HEK293 (cell line): ENCODE data around the gene C11orf98.

ENCODE experiments used
- BCL11B ChIP-seq: fragments of 450-650 bp; formaldehyde crosslinking; IDR thresholded peaks from 2 replicates; pipeline ENCODE4 v1.5.1; 2016; ENCODE audit warnings: low read depth, missing biosample characterization, missing genetic modification characterization
- FEZF1 ChIP-seq: fragments of 450-650 bp; formaldehyde crosslinking; IDR thresholded peaks from 2 replicates; pipeline ENCODE4 v1.5.1; 2016; ENCODE audit warnings: missing biosample characterization, missing genetic modification characterization
- IKZF3 ChIP-seq: fragments of 450-650 bp; IDR thresholded peaks from 2 replicates; pipeline ENCODE4 v1.5.0; 2018; ENCODE audit warnings: missing biosample characterization, mild to moderate bottlenecking, missing genetic modification characterization, moderate library complexity
- KLF1 ChIP-seq: fragments of 450-650 bp; formaldehyde crosslinking; IDR thresholded peaks from 2 replicates; pipeline ENCODE4 v1.5.1; 2016; ENCODE audit warnings: missing biosample characterization, missing genetic modification characterization
- KLF16 ChIP-seq: fragments of 450-650 bp; formaldehyde crosslinking; IDR thresholded peaks from 2 replicates; pipeline ENCODE4 v1.5.1; 2017; ENCODE audit warnings: missing biosample characterization, missing genetic modification characterization
- KLF8 ChIP-seq: fragments of 450-650 bp; formaldehyde crosslinking; IDR thresholded peaks from 2 replicates; pipeline ENCODE4 v1.5.1; 2016; ENCODE audit warnings: missing biosample characterization, missing genetic modification characterization
- KLF9 ChIP-seq: fragments of 450-650 bp; formaldehyde crosslinking; IDR thresholded peaks from 2 replicates; pipeline ENCODE4 v1.5.1; 2016; ENCODE audit warnings: missing biosample characterization, missing genetic modification characterization, low read depth
- PRDM1 ChIP-seq: fragments of 450-650 bp; formaldehyde crosslinking; IDR thresholded peaks from 2 replicates; pipeline ENCODE4; 2016; ENCODE audit warnings: missing biosample characterization, missing genetic modification characterization
- SCRT2 ChIP-seq: fragments of 450-650 bp; formaldehyde crosslinking; IDR thresholded peaks from 2 replicates; pipeline ENCODE4 v1.5.1; 2016; ENCODE audit warnings: missing biosample characterization, missing genetic modification characterization
- SETDB1 ChIP-seq: IDR thresholded peaks from one replicate; pipeline ENCODE4 v1.6.1; 2017; ENCODE audit warnings: mild to moderate bottlenecking, low read length, moderate library complexity, mixed read lengths; ENCODE audit not compliant: insufficient read length
- TRIM28 ChIP-seq: IDR thresholded peaks from 2 replicates; pipeline ENCODE4 v1.6.1; 2011; ENCODE audit warnings: low read length, control low read depth, borderline replicate concordance
- ZBTB17 ChIP-seq: fragments of 450-650 bp; formaldehyde crosslinking; IDR thresholded peaks from 2 replicates; pipeline ENCODE4 v1.5.1; 2016; ENCODE audit warnings: missing biosample characterization, missing genetic modification characterization
- ZBTB20 ChIP-seq: fragments of 450-650 bp; formaldehyde crosslinking; IDR thresholded peaks from 2 replicates; pipeline ENCODE4 v1.5.1; 2016; ENCODE audit warnings: missing biosample characterization, missing genetic modification characterization
- ZBTB21 ChIP-seq: fragments of 450-650 bp; formaldehyde crosslinking; IDR thresholded peaks from 2 replicates; pipeline ENCODE4 v1.5.1; 2017; ENCODE audit warnings: missing biosample characterization, missing genetic modification characterization
- ZFP37 ChIP-seq: fragments of 450-650 bp; formaldehyde crosslinking; IDR thresholded peaks from 2 replicates; pipeline ENCODE4 v1.5.1; 2016; ENCODE audit warnings: missing biosample characterization, missing genetic modification characterization
- ZFP69B ChIP-seq: fragments of 450-650 bp; formaldehyde crosslinking; IDR thresholded peaks from 2 replicates; pipeline ENCODE4 v1.5.1; 2016; ENCODE audit warnings: missing biosample characterization, missing genetic modification characterization
- ZNF10 ChIP-seq: fragments of 450-650 bp; formaldehyde crosslinking; IDR thresholded peaks from 2 replicates; pipeline ENCODE4 v1.5.1; 2017; ENCODE audit warnings: missing biosample characterization, missing genetic modification characterization
- ZNF132 ChIP-seq: fragments of 450-650 bp; formaldehyde crosslinking; IDR thresholded peaks from 2 replicates; pipeline ENCODE4 v1.5.1; 2017; ENCODE audit warnings: missing biosample characterization, missing genetic modification characterization, borderline replicate concordance
- ZNF146 ChIP-seq: fragments of 450-650 bp; formaldehyde crosslinking; IDR thresholded peaks from 2 replicates; pipeline ENCODE4 v1.5.1; 2016; ENCODE audit warnings: missing biosample characterization, missing genetic modification characterization
- ZNF155 ChIP-seq: fragments of 450-650 bp; formaldehyde crosslinking; IDR thresholded peaks from 2 replicates; pipeline ENCODE4 v1.5.1; 2016; ENCODE audit warnings: missing biosample characterization, missing genetic modification characterization
- ZNF19 ChIP-seq: fragments of 450-650 bp; formaldehyde crosslinking; IDR thresholded peaks from 2 replicates; pipeline ENCODE4; 2016; ENCODE audit warnings: missing biosample characterization, missing genetic modification characterization, low read depth
- ZNF23 ChIP-seq: fragments of 450-650 bp; formaldehyde crosslinking; IDR thresholded peaks from 2 replicates; pipeline ENCODE4 v1.5.1; 2016; ENCODE audit warnings: missing biosample characterization, missing genetic modification characterization, borderline replicate concordance
- ZNF24 ChIP-seq: fragments of 450-650 bp; formaldehyde crosslinking; IDR thresholded peaks from 2 replicates; pipeline ENCODE4 v1.5.1; 2016; ENCODE audit warnings: missing biosample characterization, missing genetic modification characterization
- ZNF302 ChIP-seq: fragments of 450-650 bp; formaldehyde crosslinking; IDR thresholded peaks from 2 replicates; pipeline ENCODE4 v1.5.1; 2016; ENCODE audit warnings: missing biosample characterization, missing genetic modification characterization, low read depth
- ZNF354C ChIP-seq: fragments of 450-650 bp; formaldehyde crosslinking; IDR thresholded peaks from 2 replicates; pipeline ENCODE4 v1.5.1; 2016; ENCODE audit warnings: missing biosample characterization, missing genetic modification characterization, low read depth, borderline replicate concordance
- ZNF37A ChIP-seq: fragments of 450-650 bp; IDR thresholded peaks from 2 replicates; pipeline ENCODE4 v1.5.1; 2018; ENCODE audit warnings: missing biosample characterization, missing genetic modification characterization
- ZNF394 ChIP-seq: fragments of 450-650 bp; formaldehyde crosslinking; IDR thresholded peaks from 2 replicates; pipeline ENCODE4 v1.5.1; 2016; ENCODE audit warnings: missing biosample characterization, missing genetic modification characterization, mild to moderate bottlenecking, moderate library complexity, borderline replicate concordance
- ZNF521 ChIP-seq: fragments of 450-650 bp; formaldehyde crosslinking; IDR thresholded peaks from 2 replicates; pipeline ENCODE4 v1.5.1; 2017; ENCODE audit warnings: missing biosample characterization, mild to moderate bottlenecking, missing genetic modification characterization
- ZNF558 ChIP-seq: fragments of 450-650 bp; formaldehyde crosslinking; IDR thresholded peaks from 2 replicates; pipeline ENCODE4 v1.5.1; 2016; ENCODE audit warnings: missing biosample characterization, missing genetic modification characterization
- ZNF596 ChIP-seq: fragments of 450-650 bp; IDR thresholded peaks from 2 replicates; pipeline ENCODE4 v1.5.0; 2018; ENCODE audit warnings: missing biosample characterization, mild to moderate bottlenecking, missing genetic modification characterization, moderate library complexity
- ZNF610 ChIP-seq: fragments of 450-650 bp; formaldehyde crosslinking; IDR thresholded peaks from 2 replicates; pipeline ENCODE4 v1.5.1; 2016; ENCODE audit warnings: missing biosample characterization, missing genetic modification characterization, borderline replicate concordance
- ZNF624 ChIP-seq: fragments of 450-650 bp; formaldehyde crosslinking; IDR thresholded peaks from 2 replicates; pipeline ENCODE4 v1.5.1; 2017; ENCODE audit warnings: missing biosample characterization, missing genetic modification characterization
- ZNF626 ChIP-seq: fragments of 450-650 bp; sonication (Bioruptor Pico); formaldehyde crosslinking; IDR thresholded peaks from 2 replicates; pipeline ENCODE4 v1.5.1; 2018; ENCODE audit warnings: missing biosample characterization, missing genetic modification characterization, inconsistent platforms
- ZNF629 ChIP-seq: fragments of 450-650 bp; formaldehyde crosslinking; IDR thresholded peaks from 2 replicates; pipeline ENCODE4 v1.5.1; 2017; ENCODE audit warnings: missing biosample characterization, missing genetic modification characterization
- ZNF660 ChIP-seq: fragments of 450-650 bp; IDR thresholded peaks from 2 replicates; pipeline ENCODE4 v1.5.1; 2018; ENCODE audit warnings: missing biosample characterization, mild to moderate bottlenecking, missing genetic modification characterization
- ZNF677 ChIP-seq: fragments of 450-650 bp; IDR thresholded peaks from 2 replicates; pipeline ENCODE4 v1.5.0; 2018; ENCODE audit warnings: missing biosample characterization, mild to moderate bottlenecking, missing genetic modification characterization, moderate library complexity
- ZNF785 ChIP-seq: fragments of 450-650 bp; formaldehyde crosslinking; IDR thresholded peaks from 2 replicates; pipeline ENCODE4 v1.5.1; 2016; ENCODE audit warnings: missing biosample characterization, missing genetic modification characterization
- ZNF843 ChIP-seq: fragments of 450-650 bp; formaldehyde crosslinking; IDR thresholded peaks from 2 replicates; pipeline ENCODE4 v1.5.1; 2016; ENCODE audit warnings: missing biosample characterization, missing genetic modification characterization
- ZXDB ChIP-seq: fragments of 450-650 bp; formaldehyde crosslinking; IDR thresholded peaks from 2 replicates; pipeline ENCODE4 v1.5.1; 2016; ENCODE audit warnings: missing biosample characterization, missing genetic modification characterization
- TF ChIP-seq, protein P1 (sequence below): fragments of 450-650 bp; formaldehyde crosslinking; IDR thresholded peaks from 2 replicates; pipeline ENCODE4 v1.5.1; 2016; ENCODE audit warnings: missing biosample characterization, missing genetic modification characterization
- TF ChIP-seq, protein P2 (sequence below): fragments of 450-650 bp; formaldehyde crosslinking; IDR thresholded peaks from 2 replicates; pipeline ENCODE4 v1.5.1; 2016; ENCODE audit warnings: missing biosample characterization, missing genetic modification characterization
- TF ChIP-seq, protein P3 (sequence below): fragments of 450-650 bp; formaldehyde crosslinking; IDR thresholded peaks from 2 replicates; pipeline ENCODE4 v1.5.1; 2016; ENCODE audit warnings: missing biosample characterization, missing genetic modification characterization

Gene C11orf98

DNA sequence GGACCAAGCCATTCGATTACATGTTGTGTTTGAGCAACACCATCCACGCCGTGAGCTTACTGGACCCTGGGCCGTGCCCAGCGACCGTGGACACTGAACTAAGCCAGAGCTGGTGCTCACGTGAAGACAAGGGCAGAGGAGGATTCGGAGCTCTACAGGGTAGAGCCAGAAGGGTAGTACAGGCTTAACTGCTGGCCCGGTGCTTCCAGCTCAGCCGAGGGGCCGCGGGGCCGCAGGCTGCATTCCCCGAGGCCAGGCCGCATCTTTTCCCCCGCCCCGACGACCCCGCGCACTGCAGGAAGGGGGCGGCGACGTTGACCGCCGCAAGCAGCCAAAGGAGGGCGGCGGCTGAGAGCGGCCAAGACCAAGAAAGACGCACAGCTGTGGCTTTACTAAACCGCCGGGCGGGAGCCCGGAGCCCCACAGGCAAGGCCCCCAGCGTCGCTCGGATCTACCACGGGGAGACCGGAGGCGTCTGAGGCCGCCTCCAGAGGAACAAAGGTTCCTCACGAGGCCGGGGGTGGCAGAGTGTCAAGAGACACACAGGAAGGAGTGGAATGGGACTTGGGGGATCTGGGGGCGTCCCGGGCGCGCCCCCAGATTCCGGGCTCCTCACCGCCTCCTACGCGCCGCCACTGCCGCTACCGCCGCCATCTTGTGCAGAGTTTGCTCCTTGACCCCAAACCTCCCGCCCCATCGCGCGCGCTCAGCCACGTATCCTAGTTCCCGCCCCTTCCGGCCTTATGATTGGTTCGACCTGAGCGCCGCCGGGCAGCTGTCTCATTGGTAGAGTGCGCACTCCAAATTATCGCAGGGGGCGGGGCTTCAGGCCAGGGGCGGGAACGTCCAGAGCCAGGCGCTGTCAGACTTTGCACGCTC lies 18.8 kb downstream of the C11orf98 start, which contains the start of gene GANAB (continued):
- TF ChIP-seq ZNF10 (tag by site-specific recombination) (no peak), BCL11B (no peak), ZNF785 (tag by site-specific recombination) (no peak), ZBTB21 (no peak), ZBTB17 (tag by site-specific recombination) (no peak), ZBTB20 (tag by site-specific recombination) (no peak), KLF1 (tag by site-specific recombination) (no peak), ZXDB (tag by site-specific recombination) (peak; percentile 38; the same call in 1 of the 2 replicates), FEZF1 (no peak), ZFP69B (tag by site-specific recombination) (no peak), KLF16 (tag by site-specific recombination) (no peak), IKZF3 (tag by site-specific recombination) (no peak), ZNF660 (tag by site-specific recombination) (0 out of 2 replicates have a peak, but pooled peaks have one; percentile 41), ZNF626 (tag by site-specific recombination) (no peak), ZNF132 (tag by site-specific recombination) (no peak), KLF8 (tag by site-specific recombination) (0 out of 2 replicates have a peak, but pooled peaks have one; percentile 38), ZNF19 (tag by site-specific recombination) (no peak), KLF9 (peak; percentile 21; the same call in 1 of the 2 replicates), ZNF610 (tag by site-specific recombination) (peak; percentile 66; the same call in 1 of the 2 replicates), ZNF23 (no peak), ZNF843 (tag by site-specific recombination) (0 out of 2 replicates have a peak, but pooled peaks have one; percentile 36), ZNF394 (tag by site-specific recombination) (no peak), ZNF302 (tag by site-specific recombination) (no peak), ZFP37 (tag by site-specific recombination) (no peak), ZNF24 (tag by site-specific recombination) (no peak), ZNF558 (no peak), SCRT2 (tag by site-specific recombination) (no peak), PRDM1 (tag by site-specific recombination) (no peak), ZNF37A (tag by site-specific recombination) (no peak), SETDB1 (no peak), ZNF155 (tag by site-specific recombination) (no peak), ZNF521 (tag by site-specific recombination) (no peak), ZNF629 (tag by site-specific recombination) (peak; percentile 31; the same call in 1 of the 2 replicates), ZNF354C (no peak), ZNF596 (no peak), ZNF146 (0 out of 2 replicates have a peak, but pooled peaks have one; percentile 3), ZNF677 (no peak), ZNF624 (no peak), TRIM28 (no peak)
- TF ChIP-seq, protein P1, sequence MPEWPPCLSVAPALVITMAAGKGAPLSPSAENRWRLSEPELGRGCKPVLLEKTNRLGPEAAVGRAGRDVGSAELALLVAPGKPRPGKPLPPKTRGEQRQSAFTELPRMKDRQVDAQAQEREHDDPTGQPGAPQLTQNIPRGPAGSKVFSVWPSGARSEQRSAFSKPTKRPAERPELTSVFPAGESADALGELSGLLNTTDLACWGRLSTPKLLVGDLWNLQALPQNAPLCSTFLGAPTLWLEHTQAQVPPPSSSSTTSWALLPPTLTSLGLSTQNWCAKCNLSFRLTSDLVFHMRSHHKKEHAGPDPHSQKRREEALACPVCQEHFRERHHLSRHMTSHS (tag by site-specific recombination) = no peak
- TF ChIP-seq, protein P2, sequence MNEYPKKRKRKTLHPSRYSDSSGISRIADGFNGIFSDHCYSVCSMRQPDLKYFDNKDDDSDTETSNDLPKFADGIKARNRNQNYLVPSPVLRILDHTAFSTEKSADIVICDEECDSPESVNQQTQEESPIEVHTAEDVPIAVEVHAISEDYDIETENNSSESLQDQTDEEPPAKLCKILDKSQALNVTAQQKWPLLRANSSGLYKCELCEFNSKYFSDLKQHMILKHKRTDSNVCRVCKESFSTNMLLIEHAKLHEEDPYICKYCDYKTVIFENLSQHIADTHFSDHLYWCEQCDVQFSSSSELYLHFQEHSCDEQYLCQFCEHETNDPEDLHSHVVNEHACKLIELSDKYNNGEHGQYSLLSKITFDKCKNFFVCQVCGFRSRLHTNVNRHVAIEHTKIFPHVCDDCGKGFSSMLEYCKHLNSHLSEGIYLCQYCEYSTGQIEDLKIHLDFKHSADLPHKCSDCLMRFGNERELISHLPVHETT (tag by site-specific recombination) = no peak; the same call in 1 of the 2 replicates
- TF ChIP-seq, protein P3, sequence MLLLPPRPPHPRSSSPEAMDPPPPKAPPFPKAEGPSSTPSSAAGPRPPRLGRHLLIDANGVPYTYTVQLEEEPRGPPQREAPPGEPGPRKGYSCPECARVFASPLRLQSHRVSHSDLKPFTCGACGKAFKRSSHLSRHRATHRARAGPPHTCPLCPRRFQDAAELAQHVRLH = no peak
